HG02938 (cell line): Measurements from ENCODE around the gene CTTN.

Experiments
- ATAC-seq: cut with Tn5 transposase; IDR thresholded peaks from one replicate; pipeline ENCODE4 v1.9.1; 2021; ENCODE audit warnings: mild to moderate bottlenecking, moderate library complexity; ENCODE audit not compliant: unreplicated experiment

The CTTN gene

GRCh38 chr11:70473186-70473872 is 75.0 kb downstream of the CTTN start:
- no peak for ATAC-seq

DNA sequence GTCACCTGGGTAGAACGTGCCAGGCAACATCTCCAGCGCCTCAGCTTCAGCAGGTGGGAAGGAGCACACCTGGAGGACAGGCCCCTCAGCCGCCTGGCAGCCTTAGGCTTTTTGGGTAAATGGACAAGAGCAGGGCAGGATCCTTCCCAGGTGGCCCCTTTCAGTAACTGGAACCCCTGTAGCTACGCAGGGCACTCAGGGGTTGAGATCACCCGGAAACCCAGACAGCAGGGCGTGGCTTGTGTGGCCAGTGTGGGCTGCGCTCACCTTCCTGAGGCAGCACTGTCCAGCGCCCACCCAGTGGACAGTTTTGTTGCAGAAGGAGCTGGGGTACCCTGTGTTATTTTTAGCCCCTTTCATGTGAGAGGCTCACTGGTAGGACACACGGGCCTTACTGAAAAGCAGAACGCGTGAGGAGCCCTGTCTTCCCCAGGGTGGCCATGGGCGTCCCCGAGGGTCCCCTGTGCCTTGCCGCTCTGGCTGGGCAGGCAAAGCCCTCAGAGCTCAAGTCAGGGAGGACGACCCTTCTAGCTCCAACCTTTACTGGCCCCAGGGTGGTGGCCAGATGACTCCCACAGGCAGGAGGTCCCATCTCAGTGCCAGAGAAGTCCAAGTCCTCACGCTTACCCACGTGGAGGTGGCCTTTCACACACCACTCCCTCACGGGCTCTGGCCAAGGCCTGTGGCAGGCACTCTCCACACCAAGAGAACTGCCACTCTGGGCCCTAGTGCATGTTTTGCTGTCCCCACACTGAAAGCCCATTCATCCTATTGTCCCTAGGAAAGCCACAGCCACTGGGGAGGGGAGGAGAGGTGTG is 75.8 kb downstream of the CTTN start:
- no peak for ATAC-seq

DNA sequence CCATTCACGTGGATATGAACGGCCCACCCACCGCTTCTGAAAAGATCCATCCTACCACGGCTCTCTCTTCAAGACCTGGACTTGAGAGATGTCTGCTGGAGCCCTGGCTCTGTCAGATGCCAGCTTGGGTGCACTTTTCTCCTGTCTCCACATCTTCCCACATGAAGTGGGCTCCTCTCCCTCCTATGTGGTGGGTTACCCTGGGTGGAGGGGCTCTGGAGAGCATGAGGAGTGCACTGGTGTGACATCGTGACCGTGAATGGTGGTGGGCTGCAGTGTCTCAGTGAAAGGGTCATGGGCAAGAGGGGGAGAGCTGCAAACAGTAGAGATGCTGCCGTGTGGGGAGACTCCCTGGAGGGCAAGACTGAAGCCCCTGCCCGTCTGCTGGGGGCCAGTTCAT is 76.4 kb downstream of the CTTN start:
- ATAC-seq: no peak

- no peak for ATAC-seq
These were observed 78.3 kb downstream of the CTTN start for GRCh38 chr11:70476669-70477068.

DNA sequence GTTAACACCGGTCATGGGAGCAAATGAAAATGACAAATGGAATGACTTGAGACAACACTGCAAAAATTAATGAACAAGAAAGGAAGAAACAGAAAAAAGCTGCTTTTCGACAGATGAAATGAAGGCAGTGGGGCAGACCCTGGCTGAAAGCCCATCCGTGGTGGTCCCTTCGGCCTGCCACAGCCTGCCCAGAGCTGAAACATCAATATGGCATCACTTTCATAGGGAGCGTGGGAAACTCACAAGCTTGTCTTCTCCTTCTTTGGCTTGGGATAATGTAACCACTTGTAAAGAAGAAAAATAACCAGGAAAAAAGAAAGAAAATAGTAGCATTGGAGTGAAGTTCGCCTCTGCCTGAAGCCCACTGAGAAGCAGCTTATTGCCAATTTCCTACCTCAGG is 78.8 kb downstream of the CTTN start:
- no peak for ATAC-seq

- no peak for ATAC-seq
These were observed 79.3 kb downstream of the CTTN start for GRCh38 chr11:70477609-70478008.

- ATAC-seq: no peak
These were observed 80.0 kb downstream of the CTTN start for GRCh38 chr11:70478166-70478890.

DNA sequence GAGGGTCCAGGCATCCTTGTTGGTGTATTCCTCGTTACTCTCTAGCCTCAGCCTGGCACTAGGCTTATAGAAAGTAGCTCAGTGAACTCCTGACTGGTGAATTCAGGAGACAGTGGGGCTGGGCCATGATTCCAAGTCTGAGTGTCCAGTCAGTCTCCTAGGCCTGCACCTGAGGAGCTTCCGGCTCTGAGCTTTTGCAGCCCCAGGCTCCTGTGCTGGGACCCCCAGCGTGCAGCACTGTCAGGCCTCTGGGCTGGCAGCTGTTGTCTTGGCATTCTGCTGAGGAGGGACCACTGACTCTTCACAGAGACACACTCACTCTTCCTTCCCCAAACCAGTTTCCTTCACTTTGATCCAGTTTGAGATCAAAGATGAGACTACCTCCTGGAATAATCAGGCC is 82.4 kb downstream of the CTTN start:
- no peak for ATAC-seq

GRCh38 chr11:70481625-70482528 is 83.5 kb downstream of the CTTN start:
- no peak for ATAC-seq

DNA sequence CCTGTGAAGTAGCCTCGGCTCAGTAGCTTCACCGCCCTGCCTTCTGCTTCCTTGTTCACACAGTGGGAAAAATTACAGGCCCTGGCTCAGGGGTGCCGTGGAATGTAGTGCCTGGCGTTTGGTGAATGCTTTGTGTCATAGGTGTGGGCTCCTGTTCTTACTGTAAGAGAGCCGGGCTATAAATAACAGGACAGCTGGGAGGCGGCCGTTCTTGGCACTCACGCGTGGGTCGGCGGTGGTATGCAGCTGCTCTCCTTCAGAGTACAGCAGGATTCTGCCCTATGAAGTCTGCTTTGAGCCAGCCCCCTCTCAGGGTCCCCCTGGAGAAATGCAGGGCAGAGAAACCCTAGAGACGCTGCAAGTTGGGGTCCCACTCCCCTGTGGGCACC is 84.2 kb downstream of the CTTN start:
- ATAC-seq: no peak

GRCh38 chr11:70483077-70483861 is 84.9 kb downstream of the CTTN start:
- ATAC-seq: no peak

DNA sequence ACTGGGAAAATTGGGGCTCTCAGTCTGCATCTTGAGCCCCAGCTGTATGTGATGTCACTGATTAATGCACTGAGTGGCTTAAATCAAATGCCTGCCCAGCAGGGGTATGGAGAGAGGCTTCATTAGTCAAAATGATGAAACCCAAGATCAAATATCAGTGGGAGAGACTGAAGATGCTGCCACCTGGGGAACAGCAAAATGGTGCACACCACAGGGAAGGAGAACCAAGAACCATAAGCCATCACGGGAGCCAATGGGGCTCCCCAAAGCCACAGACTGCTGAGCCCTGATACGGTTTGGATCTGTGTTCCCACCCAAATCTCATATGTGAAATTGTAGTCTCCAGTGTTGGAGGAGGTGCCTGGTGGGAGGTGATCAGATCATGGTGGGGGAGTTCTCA is 85.6 kb downstream of the CTTN start:
- no peak for ATAC-seq

GRCh38 chr11:70485326-70486025 is 87.1 kb downstream of the CTTN start:
- no peak for ATAC-seq

GRCh38 chr11:70486026-70486415 is 87.7 kb downstream of the CTTN start:
- ATAC-seq: no peak
